GM12878 (cell line): ENCODE measurements around the gene USP5.

Experiments
- BHLHE40 ChIP-seq, 2 experiments: fragments of 450-650 bp in 1 of 2; IDR thresholded peaks; 2 replicates each; pipeline ENCODE4 v1.6.1; 2011 to 2017; ENCODE audit warnings: low read depth in 2 of 2, borderline replicate concordance in 1 of 2, improper control_type of control experiment in 1 of 2, low read length in 1 of 2, mild to moderate bottlenecking in 1 of 2
- CBX3 ChIP-seq: fragments of 200-600 bp; sonication (generic); IDR thresholded peaks from 2 replicates; pipeline ENCODE4 v1.6.1; 2016; ENCODE audit warnings: low read depth, borderline replicate concordance
- CREB1 ChIP-seq: IDR thresholded peaks from 2 replicates; pipeline ENCODE4 v1.6.1; 2012; ENCODE audit warnings: low read depth, mild to moderate bottlenecking, inconsistent platforms
- CTCF ChIP-seq, 3 experiments: IDR thresholded peaks in 2 of 3; conservative IDR thresholded peaks in 1 of 3; 2 replicates each; pipeline ENCODE4 v1.5.1; 2011; ENCODE audit warnings: low read depth in 3 of 3, low read length in 3 of 3, mild to moderate bottlenecking in 3 of 3, control low read depth in 2 of 3, moderate library complexity in 2 of 3, inconsistent platforms in 1 of 3, mixed read lengths in 1 of 3; ENCODE audit not compliant: control insufficient read depth in 2 of 3, insufficient read depth in 1 of 3; ENCODE audit errors: extremely low read depth in 1 of 3
- EP300 ChIP-seq, 2 experiments: fragments of 150-350 bp in 1 of 2; IDR thresholded peaks; 2 replicates each; pipeline ENCODE4 v1.6.1; 2011 to 2012; ENCODE audit warnings: low read depth in 2 of 2, low read length in 2 of 2, borderline replicate concordance in 1 of 2, improper control_type of control experiment in 1 of 2, inconsistent platforms in 1 of 2; ENCODE audit not compliant: control insufficient read depth in 1 of 2
- JUNB ChIP-seq: IDR thresholded peaks from 2 replicates; pipeline ENCODE4 v1.6.1; 2016; ENCODE audit warnings: antibody characterized with exemption, mild to moderate bottlenecking
- MAX ChIP-seq: IDR thresholded peaks from 2 replicates; pipeline ENCODE4 v1.6.1; 2012; ENCODE audit warnings: low read depth, low read length, improper control_type of control experiment
- MTA2 ChIP-seq: fragments of 450-650 bp; IDR thresholded peaks from 2 replicates; pipeline ENCODE4 v1.6.1; 2016; ENCODE audit warnings: low read depth, mild to moderate bottlenecking, moderate library complexity
- MTA3 ChIP-seq: IDR thresholded peaks from 2 replicates; pipeline ENCODE4 v1.6.1; 2012; ENCODE audit warnings: low read length, inconsistent platforms, borderline replicate concordance
- POLR2A ChIP-seq: IDR thresholded peaks from 2 replicates; pipeline ENCODE4 v1.6.1; 2011; ENCODE audit warnings: low read depth, mild to moderate bottlenecking, low read length

GRCh38 chr12:6868211-6869048 lies 16.5 kb downstream of the USP5 start:
- TF ChIP-seq CBX3, result no peak
- TF ChIP-seq CTCF (IDR thresholded peaks at IDR 0.05 in 2 of 3, conservative IDR thresholded peaks at IDR 0.05 in 1 of 3; ENCODE audit: control insufficient read depth in 2 of 3, extremely low read depth in 1 of 3, insufficient read depth in 1 of 3, low read depth in 3 of 3, low read length in 3 of 3), result peak in 2 of 3 experiments; percentile 18 to 26; a peak in 2 of 6 replicates
- no peak for TF ChIP-seq BHLHE40 (IDR thresholded peaks at IDR 0.05; ENCODE audit: borderline replicate concordance in 1 of 2, low read depth in 2 of 2, low read length in 1 of 2)
- TF ChIP-seq POLR2A, result no peak; the same call in 1 of the 2 replicates
- TF ChIP-seq JUNB, result no peak
- TF ChIP-seq EP300 (IDR thresholded peaks at IDR 0.05; ENCODE audit: borderline replicate concordance in 1 of 2, control insufficient read depth in 1 of 2, low read depth in 2 of 2, low read length in 2 of 2), result no peak
- no peak for TF ChIP-seq MTA3
- TF ChIP-seq MTA2, result no peak
- no peak for TF ChIP-seq CREB1
- no peak for TF ChIP-seq MAX
